22Rv1 (cell line): ENCODE results near the gene PDXK.

Experiments
- ZFX ChIP-seq: fragments of 450-650 bp; IDR thresholded peaks from 2 replicates; pipeline ENCODE4 v1.6.1; 2017; ENCODE audit warnings: antibody characterized with exemption, borderline replicate concordance
- TF ChIP-seq, protein P1 (sequence below): fragments of 450-650 bp; IDR thresholded peaks from 2 replicates; pipeline ENCODE4 v1.5.1; 2017; ENCODE audit warnings: mild to moderate bottlenecking

DNA sequence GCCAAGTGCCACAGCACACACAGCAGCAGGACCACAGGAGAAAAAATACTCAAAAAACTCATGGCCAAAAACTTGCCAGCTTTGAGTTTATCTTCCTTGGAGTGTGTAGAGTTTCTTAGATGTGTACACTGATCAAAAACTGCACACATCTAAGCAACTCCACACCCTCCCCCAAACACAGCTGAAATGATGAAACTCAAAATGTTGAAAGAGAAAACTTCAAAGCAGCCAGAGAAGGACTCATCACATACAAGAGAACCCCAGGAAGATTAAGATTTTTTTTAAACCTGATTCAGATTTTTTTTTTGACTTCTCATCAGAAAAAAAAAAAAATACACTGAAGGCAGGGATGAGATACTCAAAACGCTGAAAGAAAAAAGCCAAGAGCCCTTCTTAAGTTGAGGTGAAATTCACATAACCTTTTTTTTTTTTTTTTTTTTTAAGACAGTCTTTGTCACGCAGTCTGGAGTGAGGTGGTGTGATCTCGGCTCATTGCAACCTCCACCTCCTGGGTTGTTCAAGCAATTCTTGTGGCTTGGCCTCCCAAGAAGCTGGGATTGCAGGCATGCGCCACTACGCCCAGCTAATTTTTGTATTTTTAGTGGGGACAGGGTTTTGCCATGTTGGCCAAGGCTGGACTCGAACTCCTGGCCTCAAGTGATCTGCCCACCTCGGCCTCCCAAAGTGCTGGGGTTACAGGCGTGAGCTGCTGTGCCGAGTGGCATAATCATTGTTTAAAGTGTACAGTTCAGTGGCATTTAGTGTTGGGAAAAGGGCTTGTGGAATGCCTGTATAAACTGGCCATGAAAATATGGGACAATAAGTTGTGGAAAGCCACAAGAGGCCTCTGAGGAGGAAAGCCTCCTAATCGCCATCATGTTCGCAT, 20.9 kb upstream of the PDXK start:
- TF ChIP-seq, protein P1, sequence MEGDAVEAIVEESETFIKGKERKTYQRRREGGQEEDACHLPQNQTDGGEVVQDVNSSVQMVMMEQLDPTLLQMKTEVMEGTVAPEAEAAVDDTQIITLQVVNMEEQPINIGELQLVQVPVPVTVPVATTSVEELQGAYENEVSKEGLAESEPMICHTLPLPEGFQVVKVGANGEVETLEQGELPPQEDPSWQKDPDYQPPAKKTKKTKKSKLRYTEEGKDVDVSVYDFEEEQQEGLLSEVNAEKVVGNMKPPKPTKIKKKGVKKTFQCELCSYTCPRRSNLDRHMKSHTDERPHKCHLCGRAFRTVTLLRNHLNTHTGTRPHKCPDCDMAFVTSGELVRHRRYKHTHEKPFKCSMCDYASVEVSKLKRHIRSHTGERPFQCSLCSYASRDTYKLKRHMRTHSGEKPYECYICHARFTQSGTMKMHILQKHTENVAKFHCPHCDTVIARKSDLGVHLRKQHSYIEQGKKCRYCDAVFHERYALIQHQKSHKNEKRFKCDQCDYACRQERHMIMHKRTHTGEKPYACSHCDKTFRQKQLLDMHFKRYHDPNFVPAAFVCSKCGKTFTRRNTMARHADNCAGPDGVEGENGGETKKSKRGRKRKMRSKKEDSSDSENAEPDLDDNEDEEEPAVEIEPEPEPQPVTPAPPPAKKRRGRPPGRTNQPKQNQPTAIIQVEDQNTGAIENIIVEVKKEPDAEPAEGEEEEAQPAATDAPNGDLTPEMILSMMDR = no peak
- TF ChIP-seq ZFX = no peak
